Endothelial cell of umbilical vein (primary cell): Measurements from ENCODE around the gene RAB37. TPM values are rescaled to one million over a fixed set of nuclear protein-coding genes. Genes with fewer than 3 reads are reported as not detected.

Experiments used
- BruUV-seq: library from RNA; stranded (reverse); fragments of 400-500 nt; replicated peaks from 2 replicates; lab custom pipeline; 2021; lab: Mats Ljungman, UMichigan
- CTCF ChIA-PET: fragments of 300-600, 350-600 bp; sonication (Branson Sonifier 250); formaldehyde crosslinking; loops from one replicate; lab custom pipeline; 2021; ENCODE audit warnings: antibody characterized with exemption, inconsistent platforms; lab: Charles Lee
- POLR2A ChIA-PET: fragments of 300-600, 350-600 bp; sonication (Branson Sonifier 250); formaldehyde crosslinking; loops from one replicate; lab custom pipeline; 2021; ENCODE audit warnings: antibody characterized with exemption, inconsistent platforms; lab: Charles Lee
- DNase-seq: peaks from one replicate; pipeline ENCODE4 v3.0.0-alpha.2; 2011; ENCODE audit warnings: low read depth, low spot score
- FAIRE-seq: peaks from 2 replicates; lab custom pipeline; 2011; peaks lifted over from hg19 to GRCh38; lab: Jason Lieb, UNC
- H2AFZ ChIP-seq: 2 replicates; pipeline ENCODE4 v1.6.0; 2012; ENCODE audit warnings: low read depth, low read length, control low read depth, inconsistent platforms
- H3K27ac ChIP-seq: 2 replicates; pipeline ENCODE4 v1.5.1; 2011; ENCODE audit warnings: low read depth, mild to moderate bottlenecking, control low read depth, low read length, moderate library complexity; ENCODE audit not compliant: insufficient read depth
- H3K27me3 ChIP-seq, 2 experiments: 2 replicates each; pipeline versions ENCODE4 v1.6.0 to v1.6.1; 2011; ENCODE audit warnings: low read length in 2 of 2, mixed read lengths in 1 of 2; ENCODE audit not compliant: control insufficient read depth in 2 of 2, insufficient read depth in 2 of 2
- H3K36me3 ChIP-seq, 2 experiments: 2 replicates in 1 of 2; 3 replicates in 1 of 2; pipeline ENCODE4 v1.5.1; 2011; ENCODE audit warnings: low read length in 2 of 2, mild to moderate bottlenecking in 1 of 2, moderate library complexity in 1 of 2; ENCODE audit not compliant: control insufficient read depth in 2 of 2, insufficient read depth in 2 of 2; ENCODE audit errors: extremely low read depth in 1 of 2
- H3K4me1 ChIP-seq: 3 replicates; pipeline ENCODE4 v1.5.1; 2011; ENCODE audit warnings: mild to moderate bottlenecking, low read length; ENCODE audit not compliant: control insufficient read depth, insufficient read depth; ENCODE audit errors: extremely low read depth
- H3K4me2 ChIP-seq: 2 replicates; pipeline ENCODE4 v1.6.1; 2011; ENCODE audit warnings: low read length, control low read depth, mixed read lengths; ENCODE audit not compliant: insufficient read depth
- H3K4me3 ChIP-seq, 3 experiments: fragments of 200-600 bp in 1 of 3; sonication (generic), shearing (Covaris generic) in 1 of 3; replicated peaks in 1 of 3; 2 replicates each; pipeline ENCODE4 v1.5.1; 2011 to 2016; ENCODE audit warnings: control low read depth in 3 of 3, low read length in 3 of 3, mild to moderate bottlenecking in 2 of 3, inconsistent platforms in 1 of 3, low read depth in 1 of 3, moderate library complexity in 1 of 3; ENCODE audit not compliant: insufficient read depth in 1 of 3
- H3K79me2 ChIP-seq: 2 replicates; pipeline ENCODE4 v1.6.0; 2012; ENCODE audit warnings: low read length, inconsistent platforms; ENCODE audit not compliant: control insufficient read depth, insufficient read depth
- H3K9ac ChIP-seq: replicated peaks from 2 replicates; pipeline ENCODE3; 2011; ENCODE audit warnings: low read length, control low read depth; ENCODE audit not compliant: insufficient read depth; ENCODE audit errors: extremely low read depth
- H3K9me1 ChIP-seq: replicated peaks from 3 replicates; pipeline ENCODE4 v1.6.0; 2011; ENCODE audit warnings: mild to moderate bottlenecking, low read length; ENCODE audit not compliant: control insufficient read depth, insufficient read depth; ENCODE audit errors: extremely low read depth
- H3K9me3 ChIP-seq: replicated peaks from 2 replicates; pipeline ENCODE4 v1.5.1; 2012; ENCODE audit warnings: low read length, inconsistent platforms; ENCODE audit not compliant: control insufficient read depth, insufficient read depth
- H4K20me1 ChIP-seq: replicated peaks from 2 replicates; pipeline ENCODE3; 2011; ENCODE audit warnings: mild to moderate bottlenecking, low read length; ENCODE audit not compliant: control insufficient read depth, insufficient read depth; ENCODE audit errors: extremely low read depth
- EZH2 ChIP-seq: IDR thresholded peaks from 2 replicates; pipeline ENCODE4 v1.6.1; 2012; ENCODE audit warnings: borderline replicate concordance, low read depth, mild to moderate bottlenecking, moderate library complexity, low read length, inconsistent platforms; ENCODE audit not compliant: severe bottlenecking
- FOS ChIP-seq: IDR thresholded peaks from 2 replicates; pipeline ENCODE4 v1.6.1; 2011; ENCODE audit warnings: mild to moderate bottlenecking, low read length, moderate library complexity, borderline replicate concordance; ENCODE audit not compliant: insufficient read depth
- GATA2 ChIP-seq: IDR thresholded peaks from 2 replicates; pipeline ENCODE4 v1.7.0; 2011; ENCODE audit warnings: low read depth, mild to moderate bottlenecking, moderate library complexity, mixed read lengths, low read length; ENCODE audit not compliant: insufficient read length, insufficient read depth
- JUN ChIP-seq: IDR thresholded peaks from 2 replicates; pipeline ENCODE4 v1.6.1; 2011; ENCODE audit warnings: borderline replicate concordance, low read depth; ENCODE audit not compliant: insufficient read length, insufficient read depth
- MYC ChIP-seq: IDR thresholded peaks from one replicate; pipeline ENCODE4 v1.6.1; 2011; ENCODE audit warnings: mild to moderate bottlenecking, low read depth, low read length
- POLR2A ChIP-seq: IDR thresholded peaks from 2 replicates; pipeline ENCODE4 v1.6.1; 2012; ENCODE audit warnings: low read depth, mild to moderate bottlenecking, control low read depth, low read length
- POLR2AphosphoS5 ChIP-seq: IDR thresholded peaks from 2 replicates; pipeline ENCODE4 v1.6.1; 2012; ENCODE audit warnings: low read depth, mild to moderate bottlenecking, control low read depth, low read length, moderate library complexity; ENCODE audit not compliant: insufficient read depth
- dilution Hi-C: fragments of 300-500 bp; cut with MboI; formaldehyde crosslinking; loops from one replicate; pipeline ENCODE4 v1.15.0; 2019; ENCODE audit warnings: low sequenced_read_pairs; ENCODE audit not compliant: extremely low pct_ligation_motif_present
- intact Hi-C: fragments of 100-400 bp; cut with micrococcal nuclease; formaldehyde crosslinking; loops from one replicate; pipeline ENCODE4 v1.10.0; 2022
- polyA plus RNA-seq, 4 experiments: library from polyadenylated mRNA; depleted of rRNA in 3 of 4; stranded (reverse) in 3 of 4; unstranded in 1 of 4; fragments of >200 nt; gene quantifications; 2 replicates each; pipeline versions ENCODE4 v1.2.1 to v1.2.3, GENCODE V29; 2011 to 2012; ENCODE audit warnings: missing spikeins in 1 of 4
- total RNA-seq: library from RNA; stranded (reverse); gene quantifications from 2 replicates; pipeline ENCODE4 v1.2.3, GENCODE V29; 2021
- TF ChIP-seq, protein P1 (sequence below): IDR thresholded peaks from 2 replicates; pipeline ENCODE4 v1.6.1; 2011; ENCODE audit not compliant: insufficient read depth, insufficient read length
- TF ChIP-seq, protein P2 (sequence below), 2 donors: IDR thresholded peaks; 1 replicate in 1 of 2; 2 replicates in 1 of 2; pipeline ENCODE4 v1.5.1; 2011; ENCODE audit warnings: low read length in 2 of 2, mild to moderate bottlenecking in 2 of 2, moderate library complexity in 2 of 2, control low read depth in 1 of 2, inconsistent platforms in 1 of 2, low read depth in 1 of 2; ENCODE audit not compliant: insufficient read depth in 1 of 2; ENCODE audit errors: extremely low read depth in 1 of 2

RAB37 gene
- total and polyA plus RNA-seq, 2 donors (not counting 3 experiments of a cell fraction or from before 2014, with no cell fraction given), result 0.11 TPM; not detected in 1

DNA sequence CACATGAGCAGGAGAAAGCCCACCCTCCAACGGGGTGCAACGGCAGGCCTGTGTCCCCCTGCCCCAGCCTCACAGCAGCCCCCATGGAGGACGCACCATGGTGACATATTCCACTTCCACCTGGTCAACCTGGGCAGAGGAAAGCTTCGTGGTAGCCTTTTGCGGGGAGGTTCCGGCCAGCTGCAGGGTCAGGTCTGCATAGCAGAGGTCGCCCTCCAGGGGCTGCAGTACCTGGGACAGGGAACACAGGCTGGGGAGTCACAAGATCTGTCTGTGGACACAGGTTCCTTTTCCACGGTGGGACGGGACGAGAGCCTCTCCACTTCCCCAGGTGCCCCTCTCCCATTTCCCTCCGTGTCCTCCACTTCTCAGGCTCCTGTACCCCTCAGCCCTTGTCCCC lies 41.4 kb upstream of the RAB37 start:
- no TSS peak for BruUV-seq
- intact Hi-C loops (no loop called here), dilution Hi-C loops (no loop called here)
- no peaks in the 10 kb centered on the region for H3K79me2 ChIP-seq
- DNase-seq (no peak), FAIRE-seq (no peak)
- no peaks in the 10 kb centered on the region for H3K27me3 ChIP-seq
- no peak overlapping the region for H3K4me2 ChIP-seq
- H4K20me1 ChIP-seq, result no peaks in the 10 kb centered on the region
- POLR2A ChIA-PET, result no interaction called here
- no peak overlapping the region for H3K27ac ChIP-seq
- no peaks in the 10 kb centered on the region for H3K36me3 ChIP-seq
- H3K4me1 ChIP-seq, result no peaks in the 10 kb centered on the region
- H3K9me1 ChIP-seq, result no peaks in the 10 kb centered on the region
- H3K9me3 ChIP-seq, result no peaks in the 10 kb centered on the region
- CTCF ChIA-PET, result no interaction called here
- no peak overlapping the region for H3K9ac ChIP-seq
- TF ChIP-seq MYC, result no peak
- no peak for TF ChIP-seq JUN
- TF ChIP-seq, protein P1, sequence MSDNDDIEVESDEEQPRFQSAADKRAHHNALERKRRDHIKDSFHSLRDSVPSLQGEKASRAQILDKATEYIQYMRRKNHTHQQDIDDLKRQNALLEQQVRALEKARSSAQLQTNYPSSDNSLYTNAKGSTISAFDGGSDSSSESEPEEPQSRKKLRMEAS, result no peak
- no peak for TF ChIP-seq POLR2A
- TF ChIP-seq, protein P2, sequence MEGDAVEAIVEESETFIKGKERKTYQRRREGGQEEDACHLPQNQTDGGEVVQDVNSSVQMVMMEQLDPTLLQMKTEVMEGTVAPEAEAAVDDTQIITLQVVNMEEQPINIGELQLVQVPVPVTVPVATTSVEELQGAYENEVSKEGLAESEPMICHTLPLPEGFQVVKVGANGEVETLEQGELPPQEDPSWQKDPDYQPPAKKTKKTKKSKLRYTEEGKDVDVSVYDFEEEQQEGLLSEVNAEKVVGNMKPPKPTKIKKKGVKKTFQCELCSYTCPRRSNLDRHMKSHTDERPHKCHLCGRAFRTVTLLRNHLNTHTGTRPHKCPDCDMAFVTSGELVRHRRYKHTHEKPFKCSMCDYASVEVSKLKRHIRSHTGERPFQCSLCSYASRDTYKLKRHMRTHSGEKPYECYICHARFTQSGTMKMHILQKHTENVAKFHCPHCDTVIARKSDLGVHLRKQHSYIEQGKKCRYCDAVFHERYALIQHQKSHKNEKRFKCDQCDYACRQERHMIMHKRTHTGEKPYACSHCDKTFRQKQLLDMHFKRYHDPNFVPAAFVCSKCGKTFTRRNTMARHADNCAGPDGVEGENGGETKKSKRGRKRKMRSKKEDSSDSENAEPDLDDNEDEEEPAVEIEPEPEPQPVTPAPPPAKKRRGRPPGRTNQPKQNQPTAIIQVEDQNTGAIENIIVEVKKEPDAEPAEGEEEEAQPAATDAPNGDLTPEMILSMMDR (IDR thresholded peaks at IDR 0.05; ENCODE audit: extremely low read depth in 1 of 2, insufficient read depth in 1 of 2, low read depth in 1 of 2, low read length in 2 of 2), result no peak
- TF ChIP-seq GATA2, result no peak
- TF ChIP-seq POLR2AphosphoS5, result no peak
- TF ChIP-seq EZH2, result no peak
- no peak for TF ChIP-seq FOS
- H2AFZ ChIP-seq, result no peak overlapping the region
- H3K4me3 ChIP-seq, result no peak overlapping the region
